IMR-90 (cell line): ENCODE data around the gene PLSCR3. TPM values are rescaled to one million over a fixed set of nuclear protein-coding genes. Genes with fewer than 3 reads are reported as not detected.

Experiments used
- ATAC-seq: fragments of 200-7000 bp; cut with Tn5 transposase; 2 replicates; pipeline ENCODE4 v1.9.1; 2020; ENCODE audit warnings: low read depth, mild to moderate bottlenecking, moderate library complexity
- BruUV-seq: library from RNA; stranded (reverse); fragments of 400-500 nt; replicated peaks from 2 replicates; lab custom pipeline; 2021; lab: Mats Ljungman, UMichigan
- CTCF ChIA-PET: fragments of 300-600 bp; formaldehyde crosslinking; extraction: SDS; loops from one replicate; lab custom pipeline; 2021; ENCODE audit warnings: antibody characterized with exemption; lab: Yijun Ruan, JAX
- POLR2A ChIA-PET: fragments of 300-600 bp; sonication (Branson Sonifier 250); formaldehyde crosslinking; loops from one replicate; lab custom pipeline; 2022; ENCODE audit warnings: antibody characterized with exemption; ENCODE audit not compliant: unreplicated experiment; lab: Charles Lee
- DNase-seq: peaks from one replicate; pipeline ENCODE4 v3.0.0; 2013
- H2AFZ ChIP-seq: replicated peaks from 2 replicates; pipeline ENCODE3; 2013; ENCODE audit warnings: low read length, mild to moderate bottlenecking; ENCODE audit not compliant: poor library complexity
- H2AK5ac ChIP-seq: 2 replicates; pipeline ENCODE4 v1.6.1; 2013; ENCODE audit warnings: low read depth, low read length, inconsistent platforms
- H2AK9ac ChIP-seq: replicated peaks from 2 replicates; pipeline ENCODE3; 2013; ENCODE audit warnings: mild to moderate bottlenecking, low read depth, low read length, moderate library complexity; ENCODE audit not compliant: poor library complexity
- H2BK120ac ChIP-seq: 2 replicates; pipeline ENCODE4 v1.6.1; 2013; ENCODE audit warnings: low read depth, low read length, inconsistent platforms
- H2BK15ac ChIP-seq: 3 replicates; pipeline ENCODE4 v1.6.1; 2013; ENCODE audit warnings: low read depth, low read length, inconsistent platforms
- H2BK20ac ChIP-seq: 2 replicates; pipeline ENCODE4 v1.6.1; 2013; ENCODE audit warnings: low read depth, mild to moderate bottlenecking, inconsistent platforms, low read length, moderate library complexity
- H2BK5ac ChIP-seq: 2 replicates; pipeline ENCODE4 v1.6.1; 2013; ENCODE audit warnings: mild to moderate bottlenecking, low read depth, low read length, inconsistent platforms; ENCODE audit not compliant: poor library complexity, severe bottlenecking
- H3K14ac ChIP-seq: replicated peaks from 2 replicates; pipeline ENCODE4 v1.6.1; 2013; ENCODE audit warnings: low read depth, low read length, inconsistent platforms
- H3K18ac ChIP-seq: 2 replicates; pipeline ENCODE4 v1.6.1; 2013; ENCODE audit warnings: low read depth, low read length, control low read depth
- H3K23ac ChIP-seq: 2 replicates; pipeline ENCODE4 v1.6.1; 2013; ENCODE audit warnings: low read depth, low read length, inconsistent platforms
- H3K27ac ChIP-seq: 2 replicates; pipeline ENCODE4 v1.5.1; 2013; ENCODE audit warnings: mild to moderate bottlenecking, control low read depth, low read length; ENCODE audit not compliant: insufficient read depth
- H3K27me3 ChIP-seq: 2 replicates; pipeline ENCODE4 v1.6.1; 2013; ENCODE audit warnings: low read length; ENCODE audit not compliant: control insufficient read depth, insufficient read depth
- H3K36me3 ChIP-seq: 2 replicates; pipeline ENCODE4 v1.6.1; 2013; ENCODE audit warnings: low read length, mixed read lengths; ENCODE audit not compliant: control insufficient read depth, insufficient read depth
- H3K4ac ChIP-seq: 2 replicates; pipeline ENCODE4 v1.6.1; 2013; ENCODE audit warnings: low read depth, low read length, inconsistent platforms
- H3K4me1 ChIP-seq: 2 replicates; pipeline ENCODE4 v1.6.1; 2013; ENCODE audit warnings: low read length, mixed read lengths; ENCODE audit not compliant: control insufficient read depth, insufficient read depth
- H3K4me2 ChIP-seq: 2 replicates; pipeline ENCODE4 v1.6.1; 2013; ENCODE audit warnings: low read depth, mild to moderate bottlenecking, control low read depth, low read length, moderate library complexity
- H3K4me3 ChIP-seq: 2 replicates; pipeline ENCODE4 v1.5.1; 2013; ENCODE audit warnings: low read depth, mild to moderate bottlenecking, control low read depth, low read length, moderate library complexity; ENCODE audit not compliant: insufficient read depth
- H3K56ac ChIP-seq: 2 replicates; pipeline ENCODE4 v1.6.1; 2013; ENCODE audit warnings: low read length, inconsistent platforms; ENCODE audit not compliant: insufficient read depth; ENCODE audit errors: extremely low read depth
- H3K79me1 ChIP-seq, 2 experiments: 2 replicates each; pipeline ENCODE4 v1.6.1; 2013; ENCODE audit warnings: low read length in 2 of 2, inconsistent platforms in 1 of 2, low read depth in 1 of 2
- H3K9ac ChIP-seq: 2 replicates; pipeline ENCODE4 v1.6.1; 2013; ENCODE audit warnings: low read depth, low read length, control low read depth
- H3K9me1 ChIP-seq: 2 replicates; pipeline ENCODE4 v1.6.1; 2013; ENCODE audit warnings: low read length, inconsistent platforms; ENCODE audit not compliant: insufficient read depth
- H3K9me3 ChIP-seq: 2 replicates; pipeline ENCODE4 v1.6.1; 2013; ENCODE audit warnings: low read length; ENCODE audit not compliant: control insufficient read depth, insufficient read depth
- H4K20me1 ChIP-seq: 2 replicates; pipeline ENCODE4 v1.6.1; 2013; ENCODE audit warnings: low read length, inconsistent platforms; ENCODE audit not compliant: insufficient read depth
- H4K5ac ChIP-seq: 2 replicates; pipeline ENCODE4 v1.6.1; 2013; ENCODE audit warnings: mild to moderate bottlenecking, low read depth, low read length, control low read depth
- H4K8ac ChIP-seq, 2 experiments: 2 replicates each; pipeline ENCODE4 v1.6.1; 2013; ENCODE audit warnings: low read depth in 2 of 2, low read length in 2 of 2, control low read depth in 1 of 2, inconsistent platforms in 1 of 2
- H4K91ac ChIP-seq: 2 replicates; pipeline ENCODE4 v1.6.1; 2013; ENCODE audit warnings: low read depth, low read length, inconsistent platforms; ENCODE audit not compliant: insufficient read depth
- CEBPB ChIP-seq: IDR thresholded peaks from 2 replicates; pipeline ENCODE4 v1.6.1; 2012; ENCODE audit warnings: low read depth, low read length, improper control_type of control experiment
- CHD1 ChIP-seq: IDR thresholded peaks from 2 replicates; pipeline ENCODE4 v1.6.1; 2012; ENCODE audit warnings: low read depth, low read length, improper control_type of control experiment
- FOS ChIP-seq: fragments of 150-350 bp; IDR thresholded peaks from 2 replicates; pipeline ENCODE4 v1.6.1; 2016; ENCODE audit warnings: low read depth, low read length
- MAFK ChIP-seq: IDR thresholded peaks from 2 replicates; pipeline ENCODE4 v1.6.1; 2012; ENCODE audit warnings: low read depth, low read length, improper control_type of control experiment
- MAZ ChIP-seq: IDR thresholded peaks from 2 replicates; pipeline ENCODE4 v1.6.1; 2012; ENCODE audit warnings: low read depth, mild to moderate bottlenecking, low read length, improper control_type of control experiment, moderate library complexity, borderline replicate concordance
- MXI1 ChIP-seq: IDR thresholded peaks from 2 replicates; pipeline ENCODE4 v1.6.1; 2012; ENCODE audit warnings: low read depth, mild to moderate bottlenecking, low read length, moderate library complexity, borderline replicate concordance
- NFE2L2 ChIP-seq: fragments of 150-350 bp; IDR thresholded peaks from 2 replicates; pipeline ENCODE4 v1.6.1; 2016; ENCODE audit warnings: low read depth, mild to moderate bottlenecking, low read length
- POLR2A ChIP-seq: IDR thresholded peaks from 2 replicates; pipeline ENCODE4 v1.6.1; 2012; ENCODE audit warnings: mild to moderate bottlenecking, low read depth, low read length
- RCOR1 ChIP-seq: IDR thresholded peaks from 2 replicates; pipeline ENCODE4 v1.6.1; 2012; ENCODE audit warnings: mild to moderate bottlenecking, low read length, improper control_type of control experiment; ENCODE audit not compliant: insufficient replicate concordance
- SMC3 ChIP-seq: fragments of 150-350 bp; IDR thresholded peaks from 2 replicates; pipeline ENCODE4 v1.6.1; 2016; ENCODE audit warnings: low read depth, mild to moderate bottlenecking, antibody characterized with exemption, low read length, moderate library complexity
- WGBS, 2 experiments: methylation state at CpG; one replicate each; pipeline versions ENCODE4 v1.1.5 to v1.1.7; 2013; ENCODE audit warnings: missing lambda C conversion rate in 2 of 2; ENCODE audit not compliant: insufficient read length in 1 of 2; ENCODE audit errors: extremely low coverage in 2 of 2; 5-methylcytosine and 5-hydroxymethylcytosine counted together
- dilution Hi-C: fragments of 300-500 bp; cut with HindIII; formaldehyde crosslinking; loops from one replicate; pipeline ENCODE4 v1.14.3; 2018; ENCODE audit warnings: low sequenced_read_pairs; ENCODE audit not compliant: unreplicated experiment
- in situ Hi-C: fragments of 300-500 bp; cut with MboI; formaldehyde crosslinking; loops from 3 replicates; pipeline ENCODE4 v1.14.3; 2019; ENCODE audit warnings: low sequenced_read_pairs, inconsistent platforms, mixed read lengths
- intact Hi-C: fragments of 100-400 bp; cut with micrococcal nuclease; formaldehyde crosslinking; loops from 2 replicates; pipeline ENCODE4 v1.10.0; 2022
- polyA plus RNA-seq, 3 experiments: library from polyadenylated mRNA; depleted of rRNA; stranded (reverse); fragments of >200 nt; gene quantifications; 2 replicates each; pipeline ENCODE4 v1.2.3, GENCODE V29; 2012; ENCODE audit warnings: low replicate concordance in 1 of 3
- total RNA-seq: library from RNA; depleted of rRNA; stranded (reverse); fragments of >200 nt; gene quantifications from 2 replicates; pipeline ENCODE4 v1.2.3, GENCODE V29; 2012
- TF ChIP-seq, protein P1 (sequence below): fragments of 150-350 bp; IDR thresholded peaks from 2 replicates; pipeline ENCODE4 v1.6.1; 2017; ENCODE audit warnings: mild to moderate bottlenecking, antibody characterized with exemption, low read length, low read depth
- TF ChIP-seq, protein P2 (sequence below): conservative IDR thresholded peaks from 2 replicates; pipeline ENCODE4 v1.5.1; 2012; ENCODE audit warnings: mild to moderate bottlenecking, low read depth, low read length, improper control_type of control experiment
- TF ChIP-seq, protein P3 (sequence below): fragments of 150-350 bp; IDR thresholded peaks from 2 replicates; pipeline ENCODE4 v1.6.1; 2016; ENCODE audit warnings: low read depth, mild to moderate bottlenecking, low read length, moderate library complexity, borderline replicate concordance

PLSCR3 gene
- total and polyA plus RNA-seq, 2 of the 4 experiments (the other 2 are of a cell fraction): 6.1 to 116 TPM

GRCh38 chr17:7443499-7444485 lies 49.5 kb upstream of the PLSCR3 start:
- intact Hi-C loops (no loop called here), in situ Hi-C loops (no loop called here), dilution Hi-C loops (no loop called here)
- Histone ChIP-seq H3K4me3 (no peak overlapping the region), H3K18ac (no peak overlapping the region), H3K4me2 (no peak overlapping the region), H3K79me1 (no peaks in the 10 kb centered on the region), H3K4ac (no peak overlapping the region), H2BK5ac (peak overlapping the region; percentile 10), H3K9me3 (no peaks in the 10 kb centered on the region), H4K20me1 (0 out of 2 replicates have a peak, but pooled peaks cover 3% of the 10 kb centered on the region), H3K56ac (no peak overlapping the region), H3K4me1 (peaks cover 22% of the 10 kb centered on the region), H4K91ac (peak overlapping the region; percentile 49; the same call in 1 of the 2 replicates), H2AK5ac (peak overlapping the region; percentile 13; the same call in 1 of the 2 replicates), H3K9ac (no peak overlapping the region), H4K8ac (no peak overlapping the region), H2AFZ (no peak overlapping the region), H3K27me3 (peaks cover 47% of the 10 kb centered on the region), H2BK15ac (no peak overlapping the region), H2BK120ac (0 out of 2 replicates have a peak overlapping the region, but pooled peaks have one; percentile 40), H2BK20ac (peak overlapping the region; percentile 33; the same call in 1 of the 2 replicates), H3K14ac (no peak overlapping the region), H3K36me3 (no peaks in the 10 kb centered on the region), H3K9me1 (0 out of 2 replicates have a peak, but pooled peaks cover 8% of the 10 kb centered on the region), H4K5ac (no peak overlapping the region), H3K27ac (no peak overlapping the region), H3K23ac (no peak overlapping the region; the same call in 1 of the 2 replicates), H2AK9ac (peak overlapping the region; percentile 33)
- no peak for ATAC-seq
- ChIA-PET CTCF (no interaction called here), POLR2A (interaction anchor here (0.7 kb wide), 1 partner anchor 34 kb away, joined by 3 read pairs; no protein-coding TSS in a partner anchor)
- no TSS peak for BruUV-seq
- WGBS, 2 experiments: 100% methylated on average over 1 of the region's 7 CpGs; no CpG with 5 or more reads in 1 of the 2 experiments
- DNase-seq: peak; percentile 75
- no peak for TF ChIP-seq CHD1
- no peak for TF ChIP-seq SMC3
- TF ChIP-seq, protein P1, sequence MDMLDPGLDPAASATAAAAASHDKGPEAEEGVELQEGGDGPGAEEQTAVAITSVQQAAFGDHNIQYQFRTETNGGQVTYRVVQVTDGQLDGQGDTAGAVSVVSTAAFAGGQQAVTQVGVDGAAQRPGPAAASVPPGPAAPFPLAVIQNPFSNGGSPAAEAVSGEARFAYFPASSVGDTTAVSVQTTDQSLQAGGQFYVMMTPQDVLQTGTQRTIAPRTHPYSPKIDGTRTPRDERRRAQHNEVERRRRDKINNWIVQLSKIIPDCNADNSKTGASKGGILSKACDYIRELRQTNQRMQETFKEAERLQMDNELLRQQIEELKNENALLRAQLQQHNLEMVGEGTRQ: no peak
- TF ChIP-seq MAZ: no peak
- TF ChIP-seq CEBPB: no peak
- no peak for TF ChIP-seq NFE2L2
- no peak for TF ChIP-seq RCOR1
- TF ChIP-seq, protein P2, sequence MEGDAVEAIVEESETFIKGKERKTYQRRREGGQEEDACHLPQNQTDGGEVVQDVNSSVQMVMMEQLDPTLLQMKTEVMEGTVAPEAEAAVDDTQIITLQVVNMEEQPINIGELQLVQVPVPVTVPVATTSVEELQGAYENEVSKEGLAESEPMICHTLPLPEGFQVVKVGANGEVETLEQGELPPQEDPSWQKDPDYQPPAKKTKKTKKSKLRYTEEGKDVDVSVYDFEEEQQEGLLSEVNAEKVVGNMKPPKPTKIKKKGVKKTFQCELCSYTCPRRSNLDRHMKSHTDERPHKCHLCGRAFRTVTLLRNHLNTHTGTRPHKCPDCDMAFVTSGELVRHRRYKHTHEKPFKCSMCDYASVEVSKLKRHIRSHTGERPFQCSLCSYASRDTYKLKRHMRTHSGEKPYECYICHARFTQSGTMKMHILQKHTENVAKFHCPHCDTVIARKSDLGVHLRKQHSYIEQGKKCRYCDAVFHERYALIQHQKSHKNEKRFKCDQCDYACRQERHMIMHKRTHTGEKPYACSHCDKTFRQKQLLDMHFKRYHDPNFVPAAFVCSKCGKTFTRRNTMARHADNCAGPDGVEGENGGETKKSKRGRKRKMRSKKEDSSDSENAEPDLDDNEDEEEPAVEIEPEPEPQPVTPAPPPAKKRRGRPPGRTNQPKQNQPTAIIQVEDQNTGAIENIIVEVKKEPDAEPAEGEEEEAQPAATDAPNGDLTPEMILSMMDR: no peak
- no peak for TF ChIP-seq FOS
- TF ChIP-seq MXI1: no peak
- TF ChIP-seq, protein P3, sequence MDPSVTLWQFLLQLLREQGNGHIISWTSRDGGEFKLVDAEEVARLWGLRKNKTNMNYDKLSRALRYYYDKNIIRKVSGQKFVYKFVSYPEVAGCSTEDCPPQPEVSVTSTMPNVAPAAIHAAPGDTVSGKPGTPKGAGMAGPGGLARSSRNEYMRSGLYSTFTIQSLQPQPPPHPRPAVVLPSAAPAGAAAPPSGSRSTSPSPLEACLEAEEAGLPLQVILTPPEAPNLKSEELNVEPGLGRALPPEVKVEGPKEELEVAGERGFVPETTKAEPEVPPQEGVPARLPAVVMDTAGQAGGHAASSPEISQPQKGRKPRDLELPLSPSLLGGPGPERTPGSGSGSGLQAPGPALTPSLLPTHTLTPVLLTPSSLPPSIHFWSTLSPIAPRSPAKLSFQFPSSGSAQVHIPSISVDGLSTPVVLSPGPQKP: no peak
- no peak for TF ChIP-seq POLR2A
- no peak for TF ChIP-seq MAFK
